Muscle of arm (tissue), 12 donors: Measurements from ENCODE around the gene TMEM33. TPM values are rescaled to one million over a fixed set of nuclear protein-coding genes. Genes with fewer than 3 reads are reported as not detected.

ENCODE experiments used
- DNase-seq: peaks from one replicate; pipeline ENCODE4 v3.0.0-alpha.2; 2013
- polyA plus RNA-seq, 12 donors: library from polyadenylated mRNA; unstranded; fragments of 120-200 nt; gene quantifications; one replicate each; pipeline ENCODE4 v1.2.1, GENCODE V29; 2013; ENCODE audit not compliant: insufficient read length in 12 of 12

Gene TMEM33
- polyA plus RNA-seq, 12 donors, result 17.5 to 39.4 (median 21.2) TPM; not detected in 1

GRCh38 chr4:41992967-41993857 lies 58.0 kb downstream of the TMEM33 start:
- no peak for DNase-seq

GRCh38 chr4:41994461-41994985 lies 59.3 kb downstream of the TMEM33 start:
- no peak for DNase-seq

GRCh38 chr4:41998019-41998418 lies 62.8 kb downstream of the TMEM33 start:
- DNase-seq, result no peak

GRCh38 chr4:41999321-41999720 lies 64.1 kb downstream of the TMEM33 start:
- no peak for DNase-seq

GRCh38 chr4:42008011-42008786 lies 73.0 kb downstream of the TMEM33 start:
- DNase-seq, result no peak

Other genes starting within 250 kb of the TMEM33 start
- gene PHOX2B, start 186.7 kb upstream of the TMEM33 start, polyA plus RNA-seq, result 10 to 100 TPM in 1 of 12 donors, under 1 TPM in 1, not detected in 10; 0.08 to 10.3 TPM
- gene DCAF4L1, start 46.3 kb downstream of the TMEM33 start, polyA plus RNA-seq, result under 1 TPM in 10 of 12 donors, not detected in 2; 0.05 to 0.68 (median 0.32) TPM
- 10 to 100 TPM in 11 of 12 donors, not detected in 1; 41.2 to 70.8 (median 62.7) TPM for gene SLC30A9, start 55.1 kb downstream of the TMEM33 start, polyA plus RNA-seq
- under 1 TPM in 9 of 12 donors, not detected in 3; 0.01 to 0.30 (median 0.05) TPM for gene BEND4, start 217.2 kb downstream of the TMEM33 start, polyA plus RNA-seq